ENCODE data around the gene NECTIN1.

DNA sequence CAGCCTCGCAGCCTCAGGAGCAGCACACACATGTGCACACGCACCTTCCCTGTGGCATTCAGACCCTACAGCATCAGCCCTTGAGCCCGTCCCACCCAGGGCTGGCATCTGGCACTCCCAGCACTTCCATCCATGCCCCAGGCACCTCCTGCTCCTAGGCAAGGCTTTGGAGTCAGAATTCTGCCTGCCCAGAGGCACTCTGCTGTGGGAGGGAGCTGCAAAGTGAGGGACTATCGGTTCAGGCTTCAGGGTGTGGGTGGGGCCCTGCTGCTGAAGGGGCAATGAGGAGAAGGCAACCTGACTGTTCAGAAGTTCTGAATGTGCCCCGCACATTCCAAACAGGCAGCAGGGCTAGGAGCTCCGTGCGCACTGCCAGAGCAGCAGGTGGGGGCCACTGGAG, 39.7 kb downstream of the NECTIN1 start:
- TF ChIP-seq POLR2A (IDR thresholded peaks at IDR 0.05) = no peak
- TF ChIP-seq, protein P1, sequence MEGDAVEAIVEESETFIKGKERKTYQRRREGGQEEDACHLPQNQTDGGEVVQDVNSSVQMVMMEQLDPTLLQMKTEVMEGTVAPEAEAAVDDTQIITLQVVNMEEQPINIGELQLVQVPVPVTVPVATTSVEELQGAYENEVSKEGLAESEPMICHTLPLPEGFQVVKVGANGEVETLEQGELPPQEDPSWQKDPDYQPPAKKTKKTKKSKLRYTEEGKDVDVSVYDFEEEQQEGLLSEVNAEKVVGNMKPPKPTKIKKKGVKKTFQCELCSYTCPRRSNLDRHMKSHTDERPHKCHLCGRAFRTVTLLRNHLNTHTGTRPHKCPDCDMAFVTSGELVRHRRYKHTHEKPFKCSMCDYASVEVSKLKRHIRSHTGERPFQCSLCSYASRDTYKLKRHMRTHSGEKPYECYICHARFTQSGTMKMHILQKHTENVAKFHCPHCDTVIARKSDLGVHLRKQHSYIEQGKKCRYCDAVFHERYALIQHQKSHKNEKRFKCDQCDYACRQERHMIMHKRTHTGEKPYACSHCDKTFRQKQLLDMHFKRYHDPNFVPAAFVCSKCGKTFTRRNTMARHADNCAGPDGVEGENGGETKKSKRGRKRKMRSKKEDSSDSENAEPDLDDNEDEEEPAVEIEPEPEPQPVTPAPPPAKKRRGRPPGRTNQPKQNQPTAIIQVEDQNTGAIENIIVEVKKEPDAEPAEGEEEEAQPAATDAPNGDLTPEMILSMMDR (IDR thresholded peaks at IDR 0.05) = no peak

Measured in upper lobe of left lung (tissue), 4 donors.